Peyer's patch (tissue), 4 donors: ENCODE results near the gene TSPAN15. TPM values are rescaled to one million over a fixed set of nuclear protein-coding genes. Genes with fewer than 3 reads are reported as not detected.
A peak's percentile ranks its signal among the peaks of the same experiment; 100 is the strongest.
"Not testable (repeated sequence)": the region's sequence is repeated elsewhere in the genome, so short reads cannot be mapped to it uniquely, and the experiment has no call there.

Experiments used
- DNase-seq, 3 donors: peaks; one replicate each; pipeline ENCODE4 v3.0.0-alpha.2; 2017 to 2019
- H3K27ac ChIP-seq, 4 donors: fragments of 200-600 bp; sonication (generic); one replicate each; pipeline ENCODE4 v1.5.1; 2016 to 2019
- H3K27me3 ChIP-seq, 2 donors: fragments of 200-600 bp; sonication (generic); one replicate each; pipeline ENCODE4 v1.5.1; 2019
- H3K36me3 ChIP-seq, 3 donors: fragments of 200-600 bp; sonication (generic); one replicate each; pipeline ENCODE4 v1.5.1; 2016 to 2019
- H3K4me1 ChIP-seq, 4 donors: fragments of 200-600 bp; sonication (generic); one replicate each; pipeline ENCODE4 v1.5.1; 2016 to 2019
- H3K4me3 ChIP-seq, 4 donors: fragments of 200-600 bp; sonication (generic); 1 replicate in 3 of 4; 2 replicates in 1 of 4; pipeline ENCODE4 v1.5.1; 2016 to 2019; ENCODE audit warnings: mild to moderate bottlenecking in 1 of 4
- H3K9me3 ChIP-seq, 4 donors: fragments of 200-600 bp; sonication (generic); one replicate each; pipeline ENCODE4 v1.5.1; 2016 to 2019; ENCODE audit warnings: mild to moderate bottlenecking in 1 of 4
- CTCF ChIP-seq, 6 experiments: fragments of 450-650 bp in 4 of 6; fragments of 200-600 bp in 2 of 6; sonication (generic) in 1 of 6; IDR thresholded peaks; one replicate each; pipeline ENCODE4 v1.5.1; 2017 to 2019; ENCODE audit warnings: antibody characterized with exemption in 6 of 6, mild to moderate bottlenecking in 3 of 6, moderate library complexity in 1 of 6
- POLR2A ChIP-seq, 2 donors: fragments of 450-650 bp; IDR thresholded peaks; one replicate each; pipeline ENCODE4 v1.5.1; 2017; ENCODE audit warnings: antibody characterized with exemption in 2 of 2, mild to moderate bottlenecking in 2 of 2, moderate library complexity in 2 of 2
- total RNA-seq, 4 donors: library from RNA; depleted of rRNA; stranded (reverse); fragments of >200 nt; gene quantifications; one replicate each; pipeline ENCODE4 v1.1.0, GENCODE V29; 2016

The TSPAN15 gene
- total RNA-seq, 4 donors from 2014 or later = 32.2 to 110 (median 94.4) TPM

- H3K9me3 ChIP-seq = no peaks in the 10 kb centered on the region
- H3K36me3 ChIP-seq = no peaks in the 10 kb centered on the region
- H3K4me1 ChIP-seq = peaks cover 0 to 22% (median 3%) of the 10 kb centered on the region in 4 donors
- no peak for TF ChIP-seq CTCF (IDR thresholded peaks at IDR 0.05)
- no peak for TF ChIP-seq POLR2A (IDR thresholded peaks at IDR 0.05)
- H3K27ac ChIP-seq = peak overlapping the region in 1 of 4 donors; percentile 67
- no peaks in the 10 kb centered on the region for H3K27me3 ChIP-seq
- no peak overlapping the region for H3K4me3 ChIP-seq
- DNase-seq = no peak
Measured at GRCh38 chr10:69446229-69446628, 5.0 kb upstream of the TSPAN15 start.

- DNase-seq = no peak
- H3K4me1 ChIP-seq = peaks cover 0 to 22% (median 4%) of the 10 kb centered on the region in 4 donors
- no peak for TF ChIP-seq CTCF (IDR thresholded peaks at IDR 0.05)
- TF ChIP-seq POLR2A (IDR thresholded peaks at IDR 0.05) = no peak
Measured at GRCh38 chr10:69446650-69447151, 4.6 kb upstream of the TSPAN15 start.

GRCh38 chr10:69449841-69450240 is 1.4 kb upstream of the TSPAN15 start:
- no peaks in the 10 kb centered on the region for H3K27me3 ChIP-seq
- no peak overlapping the region for H3K4me3 ChIP-seq
- TF ChIP-seq CTCF (IDR thresholded peaks at IDR 0.05) = peak; percentile 19 to 91 (median 61)
- TF ChIP-seq POLR2A (IDR thresholded peaks at IDR 0.05) = no peak
- peak in 2 of 3 donors; percentile 42 to 83 for DNase-seq
- H3K36me3 ChIP-seq = no peaks in the 10 kb centered on the region
- peaks cover 0 to 42% (median 6%) of the 10 kb centered on the region in 4 donors for H3K4me1 ChIP-seq
- no peaks in the 10 kb centered on the region for H3K9me3 ChIP-seq
- H3K27ac ChIP-seq = peak overlapping the region in 3 of 4 donors; percentile 80 to 91 (median 90)

More at GRCh38 chr10:69446650-69447151, 4.6 kb upstream of the TSPAN15 start:
- H3K4me3 ChIP-seq = no peak overlapping the region
- H3K27ac ChIP-seq = peak overlapping the region in 1 of 4 donors; percentile 67
- H3K36me3 ChIP-seq = no peaks in the 10 kb centered on the region
- no peaks in the 10 kb centered on the region for H3K9me3 ChIP-seq
- H3K27me3 ChIP-seq = no peaks in the 10 kb centered on the region

GRCh38 chr10:69450395-69450794 is 870 bp upstream of the TSPAN15 start:
- H3K27me3 ChIP-seq, H3K4me3 ChIP-seq, H3K36me3 ChIP-seq, H3K9me3 ChIP-seq: not testable (repeated sequence)
- H3K4me1 ChIP-seq = peaks cover 0 to 42% (median 6%) of the 10 kb centered on the region in 4 donors
- peak overlapping the region in 3 of 4 donors; percentile 80 to 91 (median 90) for H3K27ac ChIP-seq
- peak in 1 of 3 donors; percentile 52 for DNase-seq

GRCh38 chr10:69451784-69452251 is 553 bp downstream of the TSPAN15 start:
- no peaks in the 10 kb centered on the region for H3K9me3 ChIP-seq
- H3K36me3 ChIP-seq = peaks cover 0 to 5% (median 0%) of the 10 kb centered on the region in 3 donors
- TF ChIP-seq POLR2A (IDR thresholded peaks at IDR 0.05) (peak in 1 of 2 donors; percentile 61), CTCF (IDR thresholded peaks at IDR 0.05) (no peak)
- DNase-seq = peak in 2 of 3 donors; percentile 79 to 89
- peak overlapping the region; percentile 55 to 84 (median 72) for H3K4me3 ChIP-seq
- peaks cover 0 to 42% (median 5%) of the 10 kb centered on the region in 4 donors for H3K4me1 ChIP-seq
- H3K27me3 ChIP-seq = no peaks in the 10 kb centered on the region
- H3K27ac ChIP-seq = peak overlapping the region; percentile 35 to 91 (median 85)

- peak overlapping the region in 2 of 4 donors; percentile 75 to 84 for H3K4me3 ChIP-seq
- H3K27ac ChIP-seq = peak overlapping the region in 2 of 4 donors; percentile 27 to 91
- peaks cover 0 to 49% (median 4%) of the 10 kb centered on the region in 4 donors for H3K4me1 ChIP-seq
- peaks cover 0 to 8% (median 0%) of the 10 kb centered on the region in 3 donors for H3K36me3 ChIP-seq
- H3K27me3 ChIP-seq = no peaks in the 10 kb centered on the region
- TF ChIP-seq POLR2A (IDR thresholded peaks at IDR 0.05) (no peak), CTCF (IDR thresholded peaks at IDR 0.05) (no peak)
- DNase-seq = no peak
- H3K9me3 ChIP-seq = no peaks in the 10 kb centered on the region
Measured at GRCh38 chr10:69452676-69453415, 1.6 kb downstream of the TSPAN15 start.
